HG03103 (cell line): Measurements from ENCODE around the gene ANTXR1.

Experiments
- ATAC-seq: cut with Tn5 transposase; IDR thresholded peaks from one replicate; pipeline ENCODE4 v1.9.1; 2021; ENCODE audit warnings: low read depth; ENCODE audit not compliant: unreplicated experiment

ANTXR1 gene

DNA sequence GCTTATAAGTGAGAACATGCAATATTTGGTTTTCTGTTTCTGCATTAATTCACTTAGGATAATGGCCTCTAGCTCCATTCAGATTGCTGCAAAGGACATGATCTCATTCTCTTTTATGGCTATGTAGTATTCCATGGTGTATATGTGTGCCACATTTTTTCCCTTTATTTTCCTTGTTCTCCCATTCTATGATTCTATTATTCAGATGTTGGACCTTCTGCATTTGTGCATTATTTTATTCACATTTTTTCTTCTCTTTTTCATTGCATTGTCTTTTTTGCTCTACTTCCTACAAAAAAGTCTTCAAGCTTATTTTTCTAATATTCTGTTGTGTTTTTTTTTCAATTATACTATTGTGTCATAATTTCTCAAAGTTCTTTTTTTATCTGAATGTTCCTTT lies 11.1 kb upstream of the ANTXR1 start:
- no peak for ATAC-seq

DNA sequence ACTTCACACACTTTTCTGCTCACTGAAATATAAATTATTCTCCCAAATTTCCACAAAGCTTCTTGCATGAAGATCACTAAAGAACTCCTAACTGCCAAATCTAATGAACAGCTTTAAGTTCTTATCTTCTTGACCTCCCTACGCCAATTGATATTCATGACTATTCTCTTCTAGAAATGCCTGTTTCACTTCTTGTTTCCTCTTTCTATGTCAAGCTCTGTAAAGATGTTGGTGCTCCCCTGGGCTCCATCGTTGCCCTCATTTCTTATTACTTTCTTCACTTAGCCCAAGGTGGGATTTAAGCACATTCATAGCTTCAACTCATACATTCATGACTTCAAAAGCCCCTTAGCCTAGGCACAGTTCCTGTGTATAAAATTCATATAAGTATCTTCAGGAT lies 9.2 kb upstream of the ANTXR1 start:
- ATAC-seq, result no peak

DNA sequence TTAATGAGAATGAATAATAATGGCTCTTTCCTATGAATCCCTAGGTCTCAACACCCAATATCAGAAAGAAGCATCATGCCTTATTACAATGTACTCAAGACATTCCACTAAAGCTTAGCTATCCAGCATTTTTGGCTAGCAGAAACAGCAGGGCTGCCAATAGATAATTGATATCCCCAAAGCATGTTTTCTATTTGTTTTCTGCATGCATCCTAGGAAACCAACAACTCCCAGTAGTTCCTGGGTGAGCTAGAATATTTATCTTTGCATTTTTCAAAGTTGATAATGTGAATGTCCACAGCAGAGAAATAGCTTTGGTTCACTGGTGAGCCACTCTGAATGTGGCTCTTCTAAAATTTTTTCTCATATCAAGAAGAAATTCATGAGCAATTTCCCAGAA lies 5.8 kb upstream of the ANTXR1 start:
- ATAC-seq, result no peak

DNA sequence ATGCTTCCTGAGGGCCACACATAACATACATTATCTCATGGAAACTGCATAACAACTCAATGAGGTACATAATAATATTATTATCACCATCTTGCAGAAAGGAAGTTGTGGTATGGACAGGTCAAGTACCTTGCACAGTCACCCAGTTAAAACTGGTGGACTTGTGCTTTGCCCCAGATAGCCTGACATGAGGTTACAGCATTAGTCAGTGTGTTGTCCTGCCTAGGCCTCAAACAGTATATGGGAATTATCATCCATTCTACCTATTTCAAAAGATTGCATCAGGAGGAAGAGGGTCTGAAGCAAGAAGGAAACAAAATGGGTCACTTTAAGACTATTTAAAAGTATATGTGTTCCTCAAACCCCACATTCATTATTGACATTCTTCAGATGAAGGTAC lies 5.4 kb upstream of the ANTXR1 start:
- ATAC-seq, result no peak

DNA sequence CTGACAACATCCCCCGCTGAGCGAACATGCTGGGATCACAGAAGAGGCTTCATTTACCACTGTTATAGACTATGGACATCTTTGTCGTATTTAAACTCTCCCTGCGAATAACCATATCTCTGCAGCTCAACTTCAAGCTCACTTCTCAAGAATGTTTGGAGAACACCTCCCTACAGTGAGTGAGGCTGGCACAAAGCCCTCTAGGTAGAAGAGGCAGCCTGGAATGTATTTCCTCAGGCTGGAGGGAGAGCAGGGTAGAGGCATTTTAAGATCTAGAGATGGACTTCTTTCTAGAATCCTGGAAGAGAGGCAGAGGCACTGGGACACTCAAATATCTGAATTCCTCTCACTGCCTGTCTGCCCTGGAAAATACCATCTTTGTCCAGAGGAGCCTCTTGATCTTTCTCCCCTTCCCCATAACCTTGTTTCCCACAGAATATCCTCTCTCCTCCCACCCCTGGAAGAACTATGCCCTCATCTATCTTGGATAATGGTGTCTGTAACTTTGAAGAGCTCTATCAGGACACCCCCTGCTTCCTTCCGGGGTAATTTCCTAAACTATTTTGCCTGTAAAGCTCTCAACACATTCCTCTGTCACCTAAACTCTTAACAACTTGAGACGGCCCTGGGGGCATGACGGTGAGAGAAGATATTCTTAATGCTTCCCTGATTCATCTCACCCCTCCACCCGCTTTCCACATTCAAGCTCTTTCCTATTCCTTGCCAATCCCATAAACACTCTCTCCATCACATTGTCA lies 2.4 kb upstream of the ANTXR1 start:
- ATAC-seq, result no peak

DNA sequence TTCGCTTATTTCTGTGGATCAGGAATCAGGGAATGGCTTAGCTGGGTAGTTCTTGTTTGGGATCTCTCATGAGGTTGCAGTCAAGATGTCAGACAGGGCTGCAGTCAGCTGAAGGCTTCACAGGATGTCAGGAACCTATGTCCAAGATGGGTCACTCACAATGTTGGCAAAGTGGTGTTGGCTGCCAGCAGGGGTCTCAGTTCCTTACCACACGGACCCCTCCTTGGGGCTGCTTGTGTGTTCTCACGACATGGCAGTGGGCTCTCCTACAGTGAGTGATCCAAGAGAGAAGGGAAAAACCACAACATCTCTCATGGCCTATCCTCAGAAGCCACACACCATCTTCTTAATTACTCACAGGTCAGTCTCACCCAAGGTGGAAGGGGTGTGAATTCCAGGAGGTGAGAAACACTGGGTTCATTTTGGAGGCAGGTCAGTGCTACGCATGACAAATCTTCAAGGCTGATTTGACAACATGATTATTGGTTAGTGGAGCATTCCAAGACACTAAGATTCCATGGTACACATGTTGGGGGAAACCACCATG lies 1.3 kb upstream of the ANTXR1 start:
- ATAC-seq, result no peak

DNA sequence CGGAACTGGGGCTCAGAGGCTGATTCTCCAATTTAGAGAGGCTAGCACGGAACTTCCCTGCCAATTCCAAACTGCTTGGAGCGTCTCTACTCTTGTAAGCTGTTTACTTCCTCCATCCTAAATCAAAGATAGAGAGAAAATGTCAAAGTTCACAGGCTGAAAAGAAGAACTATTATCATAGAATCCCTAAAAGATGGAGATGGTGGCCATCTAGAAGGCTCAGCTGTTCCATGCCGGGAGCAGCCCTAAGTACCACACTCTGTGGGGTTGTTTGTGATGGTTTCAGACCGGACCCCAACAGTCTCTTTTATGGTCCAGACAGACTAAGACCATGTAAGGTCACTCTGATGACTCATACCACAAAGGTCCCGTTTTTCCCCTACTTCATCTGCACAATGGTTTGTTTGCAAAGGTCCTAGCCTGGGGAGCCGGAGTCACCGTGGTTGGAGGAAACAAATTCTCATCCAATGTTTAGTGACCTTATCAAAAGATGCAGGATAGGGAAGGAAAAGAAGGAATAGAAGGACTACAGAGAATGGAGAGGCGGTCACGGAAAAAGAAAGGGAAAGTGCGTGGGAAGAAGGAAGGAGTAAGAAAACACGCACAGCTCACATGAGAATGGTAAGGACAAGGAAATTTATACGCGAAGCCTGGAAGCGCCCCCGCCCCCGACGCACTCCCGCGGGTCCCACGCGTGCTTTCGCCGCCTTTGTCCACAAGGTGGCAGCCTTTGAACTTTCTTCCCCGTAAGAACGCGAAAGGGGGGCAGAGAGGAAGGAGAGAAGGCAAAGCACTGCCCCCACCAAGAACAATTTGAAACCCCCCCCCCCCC lies 453 bp upstream of the ANTXR1 start:
- ATAC-seq, result no peak

DNA sequence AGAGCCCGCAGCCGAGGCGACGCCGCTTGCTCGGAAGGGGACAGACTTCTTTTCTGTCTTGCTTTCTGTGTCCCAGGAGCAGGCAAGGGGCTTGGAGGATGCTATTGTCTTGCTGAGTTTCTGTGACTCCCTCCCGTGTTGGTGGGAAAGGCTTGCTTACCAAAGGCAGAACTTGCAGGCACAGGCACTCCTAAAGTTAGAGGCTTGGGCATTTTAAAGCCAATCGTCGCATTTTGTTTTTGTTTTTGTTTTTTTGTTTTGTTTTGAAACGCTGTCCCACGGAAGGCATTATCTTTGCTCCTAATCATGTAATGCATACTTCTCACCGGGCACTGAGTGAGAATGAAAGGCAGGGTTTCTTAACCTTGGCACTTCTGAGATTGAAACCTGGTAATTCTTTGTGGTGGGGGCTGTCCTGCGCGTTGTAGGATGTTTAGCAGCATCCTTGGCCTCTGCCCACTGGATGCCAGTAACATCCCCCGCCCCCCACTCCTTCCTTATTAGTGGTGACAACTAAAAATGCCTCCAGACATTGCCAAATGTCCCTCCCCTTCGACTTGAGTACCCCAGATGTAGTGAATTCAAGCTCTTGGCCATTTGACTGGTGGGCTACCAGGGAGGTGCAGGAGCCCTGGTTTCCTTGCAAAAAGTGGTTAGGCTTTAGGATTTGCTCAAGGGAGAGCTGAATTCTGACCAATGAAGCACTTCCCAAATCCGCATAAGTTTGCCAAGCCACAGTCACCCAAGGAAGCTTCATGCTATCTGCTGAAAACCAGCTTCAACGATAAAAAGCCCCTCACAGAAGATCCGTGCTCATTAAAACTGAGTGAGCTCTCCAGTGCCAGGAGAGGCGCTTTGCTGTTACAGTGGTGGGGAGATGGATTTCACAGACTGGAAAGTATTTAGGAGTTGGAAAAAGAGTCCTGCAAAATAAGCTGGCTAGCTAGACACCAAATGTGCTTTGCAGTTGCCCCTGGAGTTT lies 1.2 kb downstream of the ANTXR1 start:
- no peak for ATAC-seq

DNA sequence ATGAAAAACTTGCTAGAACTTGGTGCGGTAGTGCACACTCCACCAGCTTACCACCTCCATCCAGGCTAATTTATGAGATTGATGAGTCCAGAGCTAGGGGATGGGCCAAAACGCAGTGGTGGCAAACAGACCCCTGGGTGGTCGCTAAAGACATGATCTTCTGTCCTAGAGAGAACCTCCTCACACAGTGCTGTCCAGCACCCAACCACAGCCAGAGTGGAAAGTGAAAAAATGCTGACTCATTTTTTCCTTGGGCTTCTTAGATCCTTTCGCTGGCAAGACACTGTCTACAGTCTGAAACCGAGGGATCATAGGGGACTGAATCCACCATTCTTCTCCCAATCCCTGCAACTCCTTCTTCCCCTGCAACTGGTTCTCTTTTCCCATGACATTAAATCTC lies 4.1 kb downstream of the ANTXR1 start:
- no peak for ATAC-seq

DNA sequence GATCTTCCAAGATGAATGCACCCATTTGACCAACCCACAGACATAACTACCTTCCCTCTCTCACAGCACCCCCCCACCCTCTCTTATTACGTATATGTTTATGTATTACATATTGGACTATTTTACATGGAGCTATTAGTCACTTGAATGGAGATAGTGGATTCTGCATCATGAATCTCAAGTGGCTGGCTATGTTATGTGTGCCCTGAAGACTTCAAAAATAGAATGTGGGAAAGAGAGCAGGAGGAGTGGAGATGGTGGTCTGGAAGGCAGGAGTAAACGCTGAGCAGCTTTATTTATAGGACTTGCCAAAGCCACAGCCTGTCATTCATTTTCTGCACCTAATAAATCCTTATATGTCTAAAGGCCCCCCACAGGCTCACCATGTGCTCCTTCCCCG lies 4.9 kb downstream of the ANTXR1 start:
- ATAC-seq, result no peak

DNA sequence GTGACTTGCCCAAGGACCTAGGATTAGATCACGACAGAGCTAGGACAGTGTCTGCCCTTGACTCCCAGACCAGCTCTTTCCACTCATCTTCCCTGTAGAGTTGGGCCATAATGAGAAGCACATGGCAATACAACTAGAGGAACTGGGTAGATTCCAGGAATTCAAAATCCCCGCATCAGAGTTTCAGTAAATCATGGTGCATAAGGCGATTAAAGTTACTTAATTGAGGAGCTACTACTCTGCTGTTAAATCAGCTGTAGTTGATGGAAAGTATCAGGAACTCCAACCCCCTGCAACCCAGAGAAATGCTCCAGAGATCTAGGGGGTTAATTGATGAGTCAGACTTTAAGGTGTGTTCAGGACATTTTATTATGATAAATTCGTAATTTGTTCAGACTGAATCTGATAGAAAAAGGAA lies 5.7 kb downstream of the ANTXR1 start:
- no peak for ATAC-seq

DNA sequence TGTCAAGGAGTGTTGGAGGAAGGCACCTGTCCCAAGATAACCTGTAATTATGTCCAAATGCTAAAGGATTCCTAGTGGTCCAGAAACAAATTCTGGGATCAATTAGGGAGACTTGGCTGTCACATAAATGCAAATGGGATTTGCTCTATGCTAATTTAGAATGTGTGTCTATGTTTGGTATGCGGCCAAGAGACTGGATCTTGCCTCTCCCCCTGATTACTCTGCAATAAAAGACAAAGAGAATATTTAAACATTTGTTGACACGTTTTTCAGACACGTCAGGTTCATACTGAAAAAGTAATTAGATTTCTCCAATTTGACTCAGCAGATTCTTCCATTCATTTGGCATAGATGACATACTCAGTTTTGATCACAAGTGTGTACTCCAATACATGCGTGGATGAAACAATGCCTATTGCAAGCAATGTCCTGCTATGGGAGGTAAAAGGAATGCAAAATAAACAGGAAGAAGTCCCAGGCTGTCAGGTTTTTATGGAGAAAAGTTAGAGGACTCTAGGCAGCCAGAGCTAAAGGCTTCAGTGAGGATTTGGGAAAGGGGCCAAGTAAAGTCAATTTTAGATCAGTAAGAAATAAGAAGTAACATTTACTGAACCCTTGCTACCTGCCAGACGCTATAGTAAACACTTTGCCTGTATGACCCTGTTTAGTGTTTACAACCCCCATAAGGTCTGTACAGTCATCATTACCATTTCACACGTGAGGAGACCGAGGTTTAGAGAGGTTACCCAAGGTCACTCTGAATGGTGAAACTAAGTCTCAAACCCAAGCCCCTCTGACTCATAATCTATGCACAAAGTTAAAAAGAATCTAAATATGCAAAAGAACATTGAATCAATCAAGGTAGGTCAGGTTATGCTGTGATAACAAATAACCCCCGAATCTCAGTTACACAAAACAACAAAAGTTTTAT lies 7.8 kb downstream of the ANTXR1 start:
- no peak for ATAC-seq

DNA sequence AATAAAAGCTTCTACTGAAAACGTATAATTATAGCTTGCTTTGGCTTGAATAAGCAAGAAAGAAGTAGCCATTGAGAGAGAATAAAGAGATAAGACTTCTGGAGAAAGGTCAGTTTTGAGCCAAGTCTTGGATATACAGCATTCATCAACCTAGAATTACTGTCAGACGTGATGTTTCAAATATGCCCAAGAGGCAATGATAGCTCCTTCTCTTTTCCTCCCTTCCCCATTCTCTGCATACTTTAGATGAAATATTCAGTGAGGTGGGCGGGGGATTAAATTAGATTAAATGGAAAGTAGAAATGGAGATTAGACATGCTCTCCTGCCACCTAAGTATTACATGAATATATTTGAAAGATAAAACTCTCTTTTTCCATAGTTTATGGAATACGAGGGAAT lies 8.7 kb downstream of the ANTXR1 start:
- no peak for ATAC-seq

DNA sequence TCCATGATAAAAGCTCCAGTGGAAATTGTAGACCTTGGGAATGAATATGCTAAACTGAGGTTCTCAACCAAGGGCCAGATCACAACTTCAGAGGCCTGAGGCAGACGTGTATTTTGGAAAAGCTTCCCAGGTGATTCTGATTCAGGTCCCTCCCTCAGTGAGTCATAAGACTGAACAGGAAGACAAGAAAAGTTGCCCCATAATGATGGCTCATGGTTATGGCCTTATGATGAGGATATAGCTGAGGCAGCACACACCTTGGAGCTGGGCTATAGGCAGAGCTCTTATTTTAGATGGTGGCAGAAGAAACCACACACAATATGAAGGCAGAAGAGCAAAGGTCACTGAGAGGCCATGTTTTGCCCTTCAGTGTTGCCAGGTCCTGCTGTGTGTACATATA lies 9.6 kb downstream of the ANTXR1 start:
- ATAC-seq, result no peak

DNA sequence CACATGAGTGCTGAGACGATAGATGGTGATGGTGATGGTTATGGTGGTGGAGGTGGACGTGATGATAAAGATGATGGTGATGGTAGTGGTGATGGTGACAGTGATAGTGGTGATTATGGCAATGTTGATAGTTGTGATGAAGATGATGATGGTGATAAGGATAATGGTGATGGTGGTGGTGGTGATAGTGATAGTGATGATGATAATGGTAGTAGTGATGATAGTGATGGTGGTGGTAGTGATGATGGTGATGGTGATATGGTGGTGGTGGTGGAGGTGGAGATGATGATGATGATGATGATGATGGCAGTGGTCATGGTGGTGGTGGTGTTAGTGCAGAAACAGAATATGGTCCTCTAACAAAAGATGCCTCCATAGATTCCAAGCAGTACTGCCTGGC lies 10.3 kb downstream of the ANTXR1 start:
- no peak for ATAC-seq

DNA sequence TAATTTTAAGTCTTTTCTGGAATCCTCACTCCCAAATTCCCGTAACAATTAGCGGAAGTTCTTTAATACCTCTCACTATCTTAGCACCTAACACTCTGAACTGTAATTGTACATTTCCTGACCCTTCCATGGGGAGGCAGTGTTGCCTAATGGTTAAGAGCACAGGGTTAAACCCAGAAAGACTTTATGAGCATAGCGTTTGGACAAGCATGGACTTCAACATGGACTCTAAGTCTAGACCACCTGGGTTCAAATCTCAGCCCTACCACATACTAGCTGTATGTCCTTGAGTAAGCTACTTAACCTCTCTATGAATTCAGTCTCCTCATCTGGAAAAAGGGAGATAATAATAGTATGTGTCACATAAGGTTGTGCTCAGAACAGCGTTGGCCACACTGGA lies 13.0 kb downstream of the ANTXR1 start:
- no peak for ATAC-seq

DNA sequence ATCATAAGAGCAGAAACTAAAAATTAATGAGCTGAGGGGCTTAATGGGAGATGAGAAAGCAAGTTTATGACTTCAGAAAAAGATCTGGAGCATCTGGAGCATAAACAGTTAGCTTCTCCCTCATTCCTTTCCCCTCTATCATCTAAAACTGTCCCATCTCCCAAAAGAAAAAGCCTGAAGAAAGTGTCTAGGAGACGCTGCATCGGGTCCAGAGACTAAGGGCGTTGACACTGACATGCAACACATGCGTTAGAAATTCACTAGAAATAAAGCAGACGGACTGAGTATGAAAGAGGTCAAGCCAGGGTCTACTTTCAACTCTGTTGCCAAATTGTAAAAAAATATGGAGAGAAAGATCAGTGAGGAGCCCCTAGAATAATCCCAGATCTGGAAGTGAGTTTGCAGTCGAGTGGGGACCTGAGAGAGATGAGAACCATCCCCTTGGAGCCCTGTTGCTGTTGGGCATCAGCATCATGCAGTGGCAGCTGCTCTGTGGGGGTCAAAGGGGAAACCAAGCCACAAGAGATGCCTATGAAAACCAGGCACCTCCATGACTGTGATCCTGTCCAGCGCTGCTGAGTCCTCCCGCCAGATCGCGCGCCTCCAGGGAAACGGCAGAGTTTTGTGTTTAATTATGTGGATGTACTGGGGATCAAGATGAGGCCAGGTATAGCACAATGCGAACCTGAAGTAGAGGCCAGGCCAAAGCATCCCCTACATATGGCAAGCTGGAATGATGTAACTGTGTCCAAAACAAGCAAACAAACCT lies 13.9 kb downstream of the ANTXR1 start:
- ATAC-seq, result no peak

DNA sequence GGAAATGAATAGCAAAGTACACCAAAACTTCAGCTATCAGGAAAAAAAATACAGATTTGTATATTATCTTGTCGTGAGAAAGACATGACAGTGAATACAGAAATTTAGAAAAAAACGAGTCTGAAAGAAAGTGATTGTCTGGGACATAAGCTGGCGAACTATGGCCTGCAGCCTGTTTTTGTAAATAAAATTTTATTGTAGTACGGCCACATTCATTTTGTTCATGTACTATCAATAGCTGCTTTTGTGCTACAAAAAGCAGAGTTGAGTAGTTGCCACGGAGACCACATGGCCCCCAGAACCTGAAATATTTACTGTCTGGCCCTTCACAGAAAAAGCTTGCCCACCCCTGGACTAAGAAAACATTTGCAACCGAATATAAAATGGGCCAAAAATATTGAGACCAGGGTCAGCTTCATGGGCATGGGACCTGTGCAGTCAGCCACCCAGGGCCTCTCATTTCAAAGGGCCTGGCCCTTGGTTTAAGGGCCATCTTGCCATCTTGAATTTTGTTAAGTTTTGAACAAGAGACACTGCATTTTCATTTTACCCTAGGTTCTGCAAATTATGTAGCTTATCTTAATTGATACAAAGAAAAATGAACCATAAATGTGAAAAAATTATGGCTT lies 17.9 kb downstream of the ANTXR1 start:
- no peak for ATAC-seq
